BE2C (cell line): ENCODE measurements around the gene MARF1. TPM values are rescaled to one million over a fixed set of nuclear protein-coding genes. Genes with fewer than 3 reads are reported as not detected.
"Not testable (repeated sequence)": the region's sequence is repeated elsewhere in the genome, so short reads cannot be mapped to it uniquely, and the experiment has no call there.

Experiments used
- DNase-seq: peaks from one replicate; pipeline ENCODE4 v3.0.0-alpha.2; 2020
- H3K27me3 ChIP-seq: fragments of 250-450 bp; sonication (Bioruptor Pico); 2 replicates; pipeline ENCODE4 v1.5.1; 2020; ENCODE audit warnings: mild to moderate bottlenecking
- H3K36me3 ChIP-seq: fragments of 250-450 bp; sonication (Bioruptor Pico); 2 replicates; pipeline ENCODE4 v1.5.1; 2020; ENCODE audit warnings: mild to moderate bottlenecking
- H3K4me1 ChIP-seq: fragments of 250-450 bp; sonication (Bioruptor Pico); 2 replicates; pipeline ENCODE4 v1.5.1; 2020
- H3K4me3 ChIP-seq: 2 replicates; pipeline ENCODE4 v1.5.1; 2011; ENCODE audit warnings: low read depth, low read length
- H3K9me3 ChIP-seq: fragments of 250-450 bp; sonication (Bioruptor Pico); 2 replicates; pipeline ENCODE4 v1.5.1; 2020
- polyA plus RNA-seq: library from polyadenylated mRNA; unstranded; fragments of >200 nt; gene quantifications from one replicate; pipeline ENCODE4 v1.2.1, GENCODE V29; 2012; ENCODE audit warnings: low read depth, missing spikeins; ENCODE audit not compliant: insufficient read length, insufficient read depth
- TF ChIP-seq, protein P1 (sequence below): IDR thresholded peaks from 2 replicates; pipeline ENCODE4 v1.5.1; 2012; ENCODE audit warnings: mild to moderate bottlenecking, low read depth, low read length

The MARF1 gene, protein sequence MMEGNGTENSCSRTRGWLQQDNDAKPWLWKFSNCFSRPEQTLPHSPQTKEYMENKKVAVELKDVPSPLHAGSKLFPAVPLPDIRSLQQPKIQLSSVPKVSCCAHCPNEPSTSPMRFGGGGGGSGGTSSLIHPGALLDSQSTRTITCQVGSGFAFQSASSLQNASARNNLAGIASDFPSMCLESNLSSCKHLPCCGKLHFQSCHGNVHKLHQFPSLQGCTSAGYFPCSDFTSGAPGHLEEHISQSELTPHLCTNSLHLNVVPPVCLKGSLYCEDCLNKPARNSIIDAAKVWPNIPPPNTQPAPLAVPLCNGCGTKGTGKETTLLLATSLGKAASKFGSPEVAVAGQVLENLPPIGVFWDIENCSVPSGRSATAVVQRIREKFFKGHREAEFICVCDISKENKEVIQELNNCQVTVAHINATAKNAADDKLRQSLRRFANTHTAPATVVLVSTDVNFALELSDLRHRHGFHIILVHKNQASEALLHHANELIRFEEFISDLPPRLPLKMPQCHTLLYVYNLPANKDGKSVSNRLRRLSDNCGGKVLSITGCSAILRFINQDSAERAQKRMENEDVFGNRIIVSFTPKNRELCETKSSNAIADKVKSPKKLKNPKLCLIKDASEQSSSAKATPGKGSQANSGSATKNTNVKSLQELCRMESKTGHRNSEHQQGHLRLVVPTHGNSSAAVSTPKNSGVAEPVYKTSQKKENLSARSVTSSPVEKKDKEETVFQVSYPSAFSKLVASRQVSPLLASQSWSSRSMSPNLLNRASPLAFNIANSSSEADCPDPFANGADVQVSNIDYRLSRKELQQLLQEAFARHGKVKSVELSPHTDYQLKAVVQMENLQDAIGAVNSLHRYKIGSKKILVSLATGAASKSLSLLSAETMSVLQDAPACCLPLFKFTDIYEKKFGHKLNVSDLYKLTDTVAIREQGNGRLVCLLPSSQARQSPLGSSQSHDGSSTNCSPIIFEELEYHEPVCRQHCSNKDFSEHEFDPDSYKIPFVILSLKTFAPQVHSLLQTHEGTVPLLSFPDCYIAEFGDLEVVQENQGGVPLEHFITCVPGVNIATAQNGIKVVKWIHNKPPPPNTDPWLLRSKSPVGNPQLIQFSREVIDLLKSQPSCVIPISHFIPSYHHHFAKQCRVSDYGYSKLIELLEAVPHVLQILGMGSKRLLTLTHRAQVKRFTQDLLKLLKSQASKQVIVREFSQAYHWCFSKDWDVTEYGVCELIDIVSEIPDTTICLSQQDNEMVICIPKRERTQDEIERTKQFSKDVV (N-terminal part only)
- 34.9 TPM for polyA plus RNA-seq

DNA sequence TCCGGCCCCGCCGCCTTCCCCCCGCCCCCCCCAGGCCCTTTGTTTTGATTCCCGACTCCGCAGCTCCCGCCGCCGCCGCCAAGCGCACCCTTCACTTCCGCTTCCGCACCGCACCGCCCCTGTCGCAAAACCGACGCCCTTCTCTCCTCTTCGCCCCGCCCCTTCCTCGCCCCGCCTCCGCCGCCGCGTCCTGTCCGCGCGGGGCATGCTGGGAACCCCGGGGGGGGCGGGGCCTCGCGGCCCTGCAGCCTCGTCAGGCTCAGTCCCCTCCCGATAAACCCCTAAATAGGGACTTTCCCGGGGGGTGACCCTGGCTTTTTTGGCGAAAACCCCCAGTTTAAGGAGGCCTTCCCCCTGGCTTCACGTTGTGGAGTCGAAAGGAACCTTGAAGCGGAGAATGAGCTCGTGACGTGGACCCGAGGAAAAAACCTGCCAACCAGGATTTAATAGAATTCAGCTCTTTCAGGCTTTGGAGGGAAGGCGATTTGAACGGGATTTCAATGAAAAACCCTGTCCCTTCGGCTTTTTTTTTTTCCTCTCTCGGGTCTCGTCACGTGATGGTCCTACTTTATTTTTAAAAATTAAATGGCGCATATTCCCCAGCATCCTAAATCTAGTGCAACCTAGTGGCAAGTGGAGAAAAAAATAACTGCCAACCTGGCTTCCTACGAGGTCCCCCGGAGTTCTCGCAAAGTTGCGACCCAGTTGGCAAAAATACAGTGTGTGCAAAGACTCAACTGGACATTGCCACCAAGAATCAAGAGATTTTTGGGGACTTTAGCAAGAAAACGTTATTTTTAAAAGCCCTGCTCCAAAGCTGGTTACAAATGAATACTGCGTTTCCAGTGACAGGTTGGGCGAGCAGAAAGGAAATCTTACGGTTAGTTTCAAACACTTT is at the start of gene MARF1:
Gene MARF1, minus strand, starts transcription at position 107 of the 898 bp plus-strand sequence. CDS start 3,921 bp downstream, outside the sequence.
- peaks cover 4% of the 10 kb centered on the region; the same call in 1 of the 2 replicates for H3K4me1 ChIP-seq
- H3K9me3 ChIP-seq, result no peaks in the 10 kb centered on the region
- peak within 1 kb of the TSS; percentile 99 for H3K4me3 ChIP-seq
- H3K27me3 ChIP-seq, result no peaks in the 10 kb centered on the region
- peaks cover 6% of the 10 kb centered on the region for H3K36me3 ChIP-seq
- TF ChIP-seq, protein P1, sequence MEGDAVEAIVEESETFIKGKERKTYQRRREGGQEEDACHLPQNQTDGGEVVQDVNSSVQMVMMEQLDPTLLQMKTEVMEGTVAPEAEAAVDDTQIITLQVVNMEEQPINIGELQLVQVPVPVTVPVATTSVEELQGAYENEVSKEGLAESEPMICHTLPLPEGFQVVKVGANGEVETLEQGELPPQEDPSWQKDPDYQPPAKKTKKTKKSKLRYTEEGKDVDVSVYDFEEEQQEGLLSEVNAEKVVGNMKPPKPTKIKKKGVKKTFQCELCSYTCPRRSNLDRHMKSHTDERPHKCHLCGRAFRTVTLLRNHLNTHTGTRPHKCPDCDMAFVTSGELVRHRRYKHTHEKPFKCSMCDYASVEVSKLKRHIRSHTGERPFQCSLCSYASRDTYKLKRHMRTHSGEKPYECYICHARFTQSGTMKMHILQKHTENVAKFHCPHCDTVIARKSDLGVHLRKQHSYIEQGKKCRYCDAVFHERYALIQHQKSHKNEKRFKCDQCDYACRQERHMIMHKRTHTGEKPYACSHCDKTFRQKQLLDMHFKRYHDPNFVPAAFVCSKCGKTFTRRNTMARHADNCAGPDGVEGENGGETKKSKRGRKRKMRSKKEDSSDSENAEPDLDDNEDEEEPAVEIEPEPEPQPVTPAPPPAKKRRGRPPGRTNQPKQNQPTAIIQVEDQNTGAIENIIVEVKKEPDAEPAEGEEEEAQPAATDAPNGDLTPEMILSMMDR, result peak; percentile 62
- peak; percentile 99 for DNase-seq

DNA sequence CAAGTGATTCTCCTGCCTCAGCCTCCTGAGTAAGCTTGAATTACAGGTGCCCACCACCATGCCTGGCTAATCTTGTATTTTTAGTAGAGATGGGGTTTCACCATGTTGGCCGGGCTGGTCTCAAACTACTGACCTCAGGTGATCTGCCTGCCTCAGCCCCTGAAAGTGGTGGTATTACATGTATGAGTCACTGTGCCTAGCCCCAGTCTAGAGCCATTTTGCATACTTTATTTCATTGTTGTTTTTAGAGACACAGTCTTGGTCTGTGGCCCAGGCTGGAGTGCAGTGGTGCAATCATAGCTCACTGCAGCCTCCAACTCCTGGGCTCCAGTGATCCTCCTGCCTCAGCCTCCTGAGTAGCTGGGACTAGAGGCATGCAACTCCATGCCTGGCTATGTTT is 49.6 kb upstream of the MARF1 start:
- H3K9me3 ChIP-seq, H3K4me3 ChIP-seq, H3K27me3 ChIP-seq, H3K4me1 ChIP-seq, DNase-seq: not testable (repeated sequence)
- peaks cover 60% of the 10 kb centered on the region for H3K36me3 ChIP-seq

DNA sequence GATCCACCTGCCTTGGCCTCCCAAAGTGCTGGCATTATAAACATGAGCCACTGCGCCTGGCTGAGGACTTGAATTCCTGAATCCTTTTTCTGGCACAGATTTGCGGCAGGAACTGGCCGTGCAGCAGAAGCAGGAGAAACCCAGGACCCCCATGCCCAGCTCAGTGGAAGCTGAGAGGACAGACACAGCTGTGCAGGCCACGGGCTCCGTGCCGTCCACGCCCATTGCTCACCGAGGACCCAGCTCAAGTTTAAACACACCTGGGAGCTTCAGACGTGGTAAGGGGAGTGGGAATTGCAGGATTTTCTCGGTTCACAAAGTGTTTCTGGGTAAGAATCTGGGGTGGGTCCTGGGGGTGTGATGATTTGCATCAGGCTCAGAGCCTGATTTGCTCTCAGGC is 48.1 kb upstream of the MARF1 start:
- no peak for DNase-seq
- TF ChIP-seq, protein P1, result no peak
- Histone ChIP-seq H3K36me3 (peaks cover 54% of the 10 kb centered on the region), H3K27me3 (no peaks in the 10 kb centered on the region), H3K4me3 (no peak overlapping the region), H3K9me3 (no peaks in the 10 kb centered on the region), H3K4me1 (no peaks in the 10 kb centered on the region)

DNA sequence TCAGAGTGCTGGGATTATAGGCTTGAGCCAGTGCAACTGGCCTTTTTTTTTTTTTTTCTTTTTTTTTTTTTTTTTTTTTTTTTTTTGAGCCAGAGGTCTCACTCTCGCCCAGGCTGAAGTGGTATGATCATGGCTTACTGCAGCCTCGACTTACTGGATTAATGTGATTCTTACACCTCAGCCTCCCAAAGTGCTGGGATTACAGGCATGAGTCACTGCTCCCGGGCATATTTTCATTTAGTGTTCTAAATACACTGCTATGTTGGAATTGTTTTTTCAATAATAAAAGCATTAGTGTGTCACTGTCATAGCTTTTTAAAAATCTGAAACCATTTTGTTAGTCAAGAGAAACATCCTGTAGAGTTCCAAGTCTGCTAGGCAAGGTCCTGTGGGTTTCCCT is 47.3 kb upstream of the MARF1 start:
- DNase-seq, result no peak
- Histone ChIP-seq H3K4me3 (no peak overlapping the region), H3K4me1 (no peaks in the 10 kb centered on the region), H3K27me3 (no peaks in the 10 kb centered on the region), H3K9me3 (no peaks in the 10 kb centered on the region), H3K36me3 (peaks cover 52% of the 10 kb centered on the region)
- TF ChIP-seq, protein P1, result no peak

DNA sequence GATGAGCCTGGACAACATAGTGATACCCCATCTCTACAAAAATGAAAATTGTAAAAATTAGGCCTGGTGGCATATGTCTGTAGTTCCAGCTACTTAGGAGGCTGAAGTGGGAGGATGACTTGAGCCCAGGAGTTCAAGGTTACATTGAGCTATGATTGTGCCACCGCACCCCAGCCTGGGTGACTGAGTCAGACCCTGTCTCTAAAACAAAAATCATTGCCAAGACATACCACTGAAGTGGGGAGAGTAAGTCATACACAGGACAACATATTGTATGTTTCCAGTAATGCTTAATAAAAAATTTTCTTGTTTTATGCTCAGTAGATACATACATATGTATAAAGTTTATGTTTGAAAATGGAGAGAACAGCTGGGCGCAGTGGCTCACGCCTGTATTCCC is 46.3 kb upstream of the MARF1 start:
- Histone ChIP-seq H3K27me3 (no peaks in the 10 kb centered on the region), H3K4me3 (no peak overlapping the region), H3K4me1 (no peaks in the 10 kb centered on the region), H3K9me3 (no peaks in the 10 kb centered on the region), H3K36me3 (peaks cover 50% of the 10 kb centered on the region)
- TF ChIP-seq, protein P1, result no peak
- no peak for DNase-seq
